Effector memory CD4-positive, alpha-beta T cell (primary cell): ENCODE data around the gene EPB41L5.

Source experiments
- DNase-seq, 3 donors: peaks; one replicate each; pipeline ENCODE4 v3.0.0-alpha.2; 2020
- H3K27ac ChIP-seq: 2 replicates; pipeline ENCODE4 v1.7.0; 2013; ENCODE audit warnings: mild to moderate bottlenecking, low read length, moderate library complexity; ENCODE audit not compliant: insufficient read depth, poor library complexity, severe bottlenecking
- H3K27me3 ChIP-seq: replicated peaks from 2 replicates; pipeline ENCODE4 v1.7.0; 2013; ENCODE audit warnings: mild to moderate bottlenecking, low read length; ENCODE audit not compliant: insufficient read depth, control insufficient read depth, poor library complexity, severe bottlenecking
- H3K36me3 ChIP-seq: 2 replicates; pipeline ENCODE4 v1.7.0; 2013; ENCODE audit warnings: mild to moderate bottlenecking, low read length, moderate library complexity; ENCODE audit not compliant: control insufficient read depth, insufficient read depth
- H3K4me1 ChIP-seq: 2 replicates; pipeline ENCODE4 v1.7.0; 2013; ENCODE audit warnings: low read length, mild to moderate bottlenecking; ENCODE audit not compliant: control insufficient read depth, insufficient read depth, poor library complexity, severe bottlenecking
- H3K4me3 ChIP-seq: 2 replicates; pipeline ENCODE4 v1.7.0; 2013; ENCODE audit warnings: low read length, low read depth, mild to moderate bottlenecking; ENCODE audit not compliant: insufficient read depth, poor library complexity, severe bottlenecking
- H3K9me3 ChIP-seq: 2 replicates; pipeline ENCODE4 v1.7.0; 2013; ENCODE audit warnings: mild to moderate bottlenecking, low read length, moderate library complexity; ENCODE audit not compliant: control insufficient read depth

EPB41L5 gene

GRCh38 chr2:120204945-120205670, 192.2 kb downstream of the EPB41L5 start:
- no peaks in the 10 kb centered on the region for H3K36me3 ChIP-seq
- peaks cover 6% of the 10 kb centered on the region for H3K4me1 ChIP-seq
- H3K27ac ChIP-seq, result no peak overlapping the region
- H3K4me3 ChIP-seq, result no peak overlapping the region
- no peaks in the 10 kb centered on the region for H3K27me3 ChIP-seq
- no peaks in the 10 kb centered on the region for H3K9me3 ChIP-seq
- no peak for DNase-seq

GRCh38 chr2:120206022-120206581, 193.2 kb downstream of the EPB41L5 start:
- no peak overlapping the region for H3K27ac ChIP-seq
- DNase-seq, result no peak

GRCh38 chr2:120208381-120209353, 195.8 kb downstream of the EPB41L5 start:
- H3K4me1 ChIP-seq, result peaks cover 11% of the 10 kb centered on the region
- no peak overlapping the region for H3K4me3 ChIP-seq
- no peaks in the 10 kb centered on the region for H3K36me3 ChIP-seq
- no peak for DNase-seq
- H3K27me3 ChIP-seq, result no peaks in the 10 kb centered on the region
- H3K27ac ChIP-seq, result no peak overlapping the region
- no peaks in the 10 kb centered on the region for H3K9me3 ChIP-seq

More at GRCh38 chr2:120206022-120206581, 193.2 kb downstream of the EPB41L5 start:
- H3K36me3 ChIP-seq, result no peaks in the 10 kb centered on the region
- no peaks in the 10 kb centered on the region for H3K27me3 ChIP-seq
- no peak overlapping the region for H3K4me3 ChIP-seq
- no peaks in the 10 kb centered on the region for H3K9me3 ChIP-seq
- peaks cover 11% of the 10 kb centered on the region for H3K4me1 ChIP-seq

- Histone ChIP-seq H3K4me3 (no peak overlapping the region), H3K36me3 (no peaks in the 10 kb centered on the region), H3K9me3 (no peaks in the 10 kb centered on the region), H3K4me1 (peaks cover 11% of the 10 kb centered on the region), H3K27me3 (no peaks in the 10 kb centered on the region), H3K27ac (peak overlapping the region; percentile 29)
- no peak for DNase-seq
Measured at GRCh38 chr2:120209427-120210269, 196.8 kb downstream of the EPB41L5 start.

GRCh38 chr2:120210270-120210693, 197.4 kb downstream of the EPB41L5 start:
- no peaks in the 10 kb centered on the region for H3K36me3 ChIP-seq
- no peak overlapping the region for H3K4me3 ChIP-seq
- peak overlapping the region; percentile 29 for H3K27ac ChIP-seq
- H3K4me1 ChIP-seq, result peaks cover 11% of the 10 kb centered on the region
- no peak for DNase-seq
- H3K27me3 ChIP-seq, result no peaks in the 10 kb centered on the region
- H3K9me3 ChIP-seq, result no peaks in the 10 kb centered on the region

GRCh38 chr2:120218181-120218580, 205.3 kb downstream of the EPB41L5 start:
- Histone ChIP-seq H3K27ac (no peak overlapping the region), H3K27me3 (no peaks in the 10 kb centered on the region), H3K4me3 (no peak overlapping the region), H3K9me3 (no peaks in the 10 kb centered on the region), H3K36me3 (no peaks in the 10 kb centered on the region), H3K4me1 (peaks cover 5% of the 10 kb centered on the region)
- no peak for DNase-seq

- H3K4me1 ChIP-seq, result peaks cover 11% of the 10 kb centered on the region
- no peaks in the 10 kb centered on the region for H3K9me3 ChIP-seq
- no peak overlapping the region for H3K27ac ChIP-seq
- no peaks in the 10 kb centered on the region for H3K36me3 ChIP-seq
- H3K27me3 ChIP-seq, result no peaks in the 10 kb centered on the region
- H3K4me3 ChIP-seq, result no peak overlapping the region
- DNase-seq, result no peak
Measured at GRCh38 chr2:120219291-120219690, 206.4 kb downstream of the EPB41L5 start.

GRCh38 chr2:120219766-120220165, 206.9 kb downstream of the EPB41L5 start:
- Histone ChIP-seq H3K4me1 (peaks cover 11% of the 10 kb centered on the region), H3K4me3 (no peak overlapping the region), H3K27me3 (no peaks in the 10 kb centered on the region), H3K36me3 (no peaks in the 10 kb centered on the region), H3K27ac (no peak overlapping the region), H3K9me3 (no peaks in the 10 kb centered on the region)
- DNase-seq, result no peak

GRCh38 chr2:120220756-120221155, 207.9 kb downstream of the EPB41L5 start:
- DNase-seq, result no peak
- Histone ChIP-seq H3K27me3 (no peaks in the 10 kb centered on the region), H3K27ac (no peak overlapping the region), H3K36me3 (no peaks in the 10 kb centered on the region), H3K4me3 (no peak overlapping the region), H3K4me1 (peaks cover 11% of the 10 kb centered on the region), H3K9me3 (no peaks in the 10 kb centered on the region)
